ENCODE measurements around the gene LDHAL6B.

Gene LDHAL6B

GRCh38 chr15:59203008-59203407, 3.6 kb upstream of the LDHAL6B start:
- no peaks in the 10 kb centered on the region for H3K9me2 ChIP-seq (replicated peaks; ENCODE audit: control insufficient read depth, low read length)
- H3K36me3 ChIP-seq (ENCODE audit: control insufficient read depth, low read length): peaks cover 51% of the 10 kb centered on the region
- no peak for TF ChIP-seq EZH2phosphoT487 (IDR thresholded peaks at IDR 0.05; ENCODE audit: borderline replicate concordance, low read length)
- no peak for TF ChIP-seq CTCF (IDR thresholded peaks at IDR 0.05; ENCODE audit: low read depth, low read length, poor library complexity, severe bottlenecking)
- H3K27ac ChIP-seq (ENCODE audit: low read depth, low read length): no peak overlapping the region
- H3K4me1 ChIP-seq (ENCODE audit: control insufficient read depth, low read length): no peaks in the 10 kb centered on the region
- H3K9me3 ChIP-seq (ENCODE audit: control insufficient read depth, insufficient read depth, low read length): no peaks in the 10 kb centered on the region
- no peak overlapping the region for H3K4me2 ChIP-seq (ENCODE audit: low read length)
- H3K4me3 ChIP-seq (ENCODE audit: low read length): no peak overlapping the region
- no peaks in the 10 kb centered on the region for H3F3A ChIP-seq (ENCODE audit: control insufficient read depth, insufficient read depth)
- H3K27me3 ChIP-seq (ENCODE audit: control insufficient read depth, low read length): no peaks in the 10 kb centered on the region
- no peaks in the 10 kb centered on the region for H4K20me1 ChIP-seq (ENCODE audit: control insufficient read depth, insufficient read depth, low read depth, low read length)
- H3K79me2 ChIP-seq (ENCODE audit: control insufficient read depth, low read length): no peaks in the 10 kb centered on the region

- TF ChIP-seq EZH2phosphoT487 (IDR thresholded peaks at IDR 0.05; ENCODE audit: borderline replicate concordance, low read length): no peak
- no peak for TF ChIP-seq CTCF (IDR thresholded peaks at IDR 0.05; ENCODE audit: low read depth, low read length, poor library complexity, severe bottlenecking)
Measured at GRCh38 chr15:59203657-59204056, 3.0 kb upstream of the LDHAL6B start.

GRCh38 chr15:59205839-59206622, 612 bp upstream of the LDHAL6B start:
- Histone ChIP-seq H3K27me3 (ENCODE audit: control insufficient read depth, low read length) (no peaks in the 10 kb centered on the region), H3K9me2 (replicated peaks; ENCODE audit: control insufficient read depth, low read length) (no peaks in the 10 kb centered on the region), H4K20me1 (ENCODE audit: control insufficient read depth, insufficient read depth, low read depth, low read length) (no peaks in the 10 kb centered on the region), H3K79me2 (ENCODE audit: control insufficient read depth, low read length) (no peaks in the 10 kb centered on the region), H3F3A (ENCODE audit: control insufficient read depth, insufficient read depth) (no peaks in the 10 kb centered on the region), H3K36me3 (ENCODE audit: control insufficient read depth, low read length) (peaks cover 64% of the 10 kb centered on the region), H3K9me3 (ENCODE audit: control insufficient read depth, insufficient read depth, low read length) (no peaks in the 10 kb centered on the region), H3K4me1 (ENCODE audit: control insufficient read depth, low read length) (no peaks in the 10 kb centered on the region), H3K27ac (ENCODE audit: low read depth, low read length) (no peak overlapping the region), H3K4me3 (ENCODE audit: low read length) (no peak overlapping the region), H3K4me2 (ENCODE audit: low read length) (no peak overlapping the region)
- TF ChIP-seq EZH2phosphoT487 (IDR thresholded peaks at IDR 0.05; ENCODE audit: borderline replicate concordance, low read length) (no peak), CTCF (IDR thresholded peaks at IDR 0.05; ENCODE audit: low read depth, low read length, poor library complexity, severe bottlenecking) (no peak)

More at GRCh38 chr15:59203657-59204056, 3.0 kb upstream of the LDHAL6B start:
- Histone ChIP-seq H3K9me3 (ENCODE audit: control insufficient read depth, insufficient read depth, low read length) (no peaks in the 10 kb centered on the region), H3K4me3 (ENCODE audit: low read length) (no peak overlapping the region), H3K9me2 (replicated peaks; ENCODE audit: control insufficient read depth, low read length) (no peaks in the 10 kb centered on the region), H3K36me3 (ENCODE audit: control insufficient read depth, low read length) (peaks cover 56% of the 10 kb centered on the region), H3K4me1 (ENCODE audit: control insufficient read depth, low read length) (no peaks in the 10 kb centered on the region), H4K20me1 (ENCODE audit: control insufficient read depth, insufficient read depth, low read depth, low read length) (no peaks in the 10 kb centered on the region), H3K27ac (ENCODE audit: low read depth, low read length) (no peak overlapping the region), H3F3A (ENCODE audit: control insufficient read depth, insufficient read depth) (no peaks in the 10 kb centered on the region), H3K27me3 (ENCODE audit: control insufficient read depth, low read length) (no peaks in the 10 kb centered on the region), H3K79me2 (ENCODE audit: control insufficient read depth, low read length) (no peaks in the 10 kb centered on the region), H3K4me2 (ENCODE audit: low read length) (no peak overlapping the region)

Measured in DOHH2 (cell line).